Central memory CD8-positive, alpha-beta T cell (primary cell): ENCODE results near the gene ISG15.

Experiments
- ATAC-seq: fragments of 150-1000 bp; cut with Tn5 transposase; replicated peaks from 2 replicates; pipeline ENCODE4 v1.10.0; 2022; ENCODE audit warnings: mild to moderate bottlenecking, moderate FRiP score, moderate number of reproducible peaks; ENCODE audit not compliant: poor library complexity, severe bottlenecking; ENCODE audit errors: extremely low read depth
- DNase-seq, 2 donors: peaks; one replicate each; pipeline ENCODE4 v3.0.0; 2021; ENCODE audit warnings: low spot score in 2 of 2
- H3K27ac Mint-ChIP-seq: one replicate; pipeline ENCODE4 v1.8.0; 2022; ENCODE audit warnings: low read depth, mild to moderate bottlenecking, moderate library complexity, mixed read lengths
- H3K27me3 Mint-ChIP-seq: one replicate; pipeline ENCODE4 v1.8.0; 2022; ENCODE audit warnings: mixed read lengths
- H3K36me3 Mint-ChIP-seq: one replicate; pipeline ENCODE4 v1.8.0; 2022; ENCODE audit warnings: mild to moderate bottlenecking, moderate library complexity, mixed read lengths; ENCODE audit not compliant: insufficient read depth
- H3K4me1 Mint-ChIP-seq: one replicate; pipeline ENCODE4 v1.8.0; 2022; ENCODE audit warnings: mixed read lengths
- H3K4me3 Mint-ChIP-seq: one replicate; pipeline ENCODE4 v1.8.0; 2022; ENCODE audit warnings: mild to moderate bottlenecking, moderate library complexity, mixed read lengths
- H3K9me3 Mint-ChIP-seq: one replicate; pipeline ENCODE4 v1.8.0; 2022; ENCODE audit warnings: mixed read lengths

The ISG15 gene

GRCh38 chr1:1013105-1013921, at the start of gene ISG15:
ISG15 (plus strand) TSS chr1:1013497; CDS start chr1:1013574, 77 bp downstream.
- Mint-ChIP-seq H3K27ac (peak within 1 kb of the TSS; percentile 99), H3K36me3 (peaks cover 12% of the 10 kb centered on the region), H3K27me3 (peaks cover 9% of the 10 kb centered on the region), H3K9me3 (no peaks in the 10 kb centered on the region), H3K4me3 (peak within 1 kb of the TSS; percentile 98), H3K4me1 (peaks cover 27% of the 10 kb centered on the region)
- DNase-seq: peak; percentile 77 to 86
- ATAC-seq: peak; percentile 97

DNA sequence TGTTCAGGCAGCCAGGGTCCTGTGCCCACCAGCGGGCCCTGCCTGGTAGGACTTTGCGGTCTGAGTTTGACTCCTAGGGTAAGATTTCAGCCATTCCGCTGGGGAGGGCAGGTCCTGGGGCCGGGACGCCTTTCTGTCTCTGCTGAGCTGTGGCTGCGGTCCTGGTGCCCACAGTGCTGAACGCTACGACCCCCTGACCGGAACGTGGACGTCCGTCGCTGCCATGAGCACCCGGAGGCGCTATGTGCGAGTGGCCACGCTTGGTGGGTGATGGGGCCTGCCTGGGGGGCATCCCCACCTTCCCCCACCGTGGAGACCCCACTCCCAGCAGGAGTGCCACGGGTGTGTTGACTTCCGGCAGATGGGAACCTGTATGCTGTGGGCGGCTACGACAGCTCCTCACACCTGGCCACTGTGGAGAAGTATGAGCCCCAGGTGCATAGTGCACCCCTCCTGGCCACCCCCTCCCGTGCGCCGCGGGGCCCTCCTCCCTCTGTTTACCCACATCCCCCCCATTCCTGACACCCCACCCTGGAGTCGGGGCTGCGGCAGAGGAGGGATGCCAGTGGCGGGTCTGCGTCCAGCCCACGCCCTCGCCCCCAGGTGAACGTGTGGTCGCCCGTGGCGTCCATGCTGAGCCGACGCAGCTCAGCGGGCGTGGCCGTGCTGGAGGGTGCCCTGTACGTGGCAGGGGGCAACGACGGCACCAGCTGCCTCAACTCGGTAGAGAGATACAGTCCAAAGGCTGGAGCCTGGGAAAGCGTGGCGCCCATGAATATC, 49.4 kb upstream of the ISG15 start:
- no peak for ATAC-seq
- Mint-ChIP-seq H3K27me3 (no peaks in the 10 kb centered on the region), H3K36me3 (peaks cover 11% of the 10 kb centered on the region), H3K27ac (no peak overlapping the region), H3K4me1 (no peaks in the 10 kb centered on the region), H3K4me3 (no peak overlapping the region), H3K9me3 (no peaks in the 10 kb centered on the region)
- DNase-seq: no peak

- H3K9me3 Mint-ChIP-seq: no peaks in the 10 kb centered on the region
- peaks cover 7% of the 10 kb centered on the region for H3K36me3 Mint-ChIP-seq
- H3K4me3 Mint-ChIP-seq: peak overlapping the region; percentile 40
- ATAC-seq (no peak), DNase-seq (no peak)
- no peak overlapping the region for H3K27ac Mint-ChIP-seq
- H3K4me1 Mint-ChIP-seq: no peaks in the 10 kb centered on the region
- H3K27me3 Mint-ChIP-seq: no peaks in the 10 kb centered on the region
Observed at GRCh38 chr1:964691-965525, 48.4 kb upstream of the ISG15 start.

GRCh38 chr1:965526-966134, 47.7 kb upstream of the ISG15 start:
- no peaks in the 10 kb centered on the region for H3K27me3 Mint-ChIP-seq
- ATAC-seq (no peak), DNase-seq (no peak)
- H3K4me1 Mint-ChIP-seq: no peaks in the 10 kb centered on the region
- peaks cover 7% of the 10 kb centered on the region for H3K36me3 Mint-ChIP-seq
- no peak overlapping the region for H3K27ac Mint-ChIP-seq
- H3K4me3 Mint-ChIP-seq: peak overlapping the region; percentile 40
- no peaks in the 10 kb centered on the region for H3K9me3 Mint-ChIP-seq

GRCh38 chr1:966135-966703, 47.1 kb upstream of the ISG15 start, which contains the start of gene PLEKHN1:
PLEKHN1 (plus strand) TSS chr1:966482; CDS start chr1:966532, 50 bp downstream.
- Mint-ChIP-seq H3K27me3 (no peaks in the 10 kb centered on the region), H3K27ac (peak within 1 kb of the TSS; percentile 22), H3K4me1 (no peaks in the 10 kb centered on the region), H3K9me3 (no peaks in the 10 kb centered on the region), H3K4me3 (peak within 1 kb of the TSS; percentile 76), H3K36me3 (peaks cover 7% of the 10 kb centered on the region)
- ATAC-seq: no peak
- DNase-seq: no peak

DNA sequence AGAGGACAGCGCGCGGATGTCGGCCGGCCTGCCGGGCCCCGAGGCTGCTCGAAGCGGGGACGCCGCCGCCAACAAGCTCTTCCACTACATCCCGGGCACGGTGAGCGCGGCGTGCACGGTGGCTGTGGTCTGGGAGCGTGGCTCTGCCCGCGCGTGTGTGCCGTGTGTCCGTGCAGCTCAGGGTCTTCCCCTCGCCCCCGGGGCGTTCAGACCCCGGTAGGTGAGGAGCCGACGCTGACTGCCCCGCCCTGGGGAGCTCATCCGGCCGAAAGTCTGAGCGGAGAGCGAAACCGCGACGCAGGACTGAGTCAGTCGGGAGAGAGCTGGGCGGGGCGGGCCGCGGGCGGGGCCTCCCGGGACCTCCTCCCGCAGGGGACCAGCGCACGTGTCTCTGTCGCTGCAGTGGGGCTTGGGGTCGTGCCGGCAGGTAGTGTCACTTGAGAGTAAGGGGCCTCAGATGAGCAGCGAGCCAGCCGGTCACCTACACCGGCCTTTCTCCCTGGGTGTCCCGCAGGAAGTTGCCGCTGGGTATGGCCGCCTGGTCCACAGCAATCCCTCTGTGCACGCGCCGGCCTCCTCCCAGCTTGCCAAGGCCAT, 46.5 kb upstream of the ISG15 start:
- Mint-ChIP-seq H3K36me3 (peaks cover 5% of the 10 kb centered on the region), H3K4me1 (no peaks in the 10 kb centered on the region), H3K27me3 (no peaks in the 10 kb centered on the region), H3K9me3 (no peaks in the 10 kb centered on the region), H3K27ac (peak overlapping the region; percentile 22), H3K4me3 (peak overlapping the region; percentile 76)
- ATAC-seq (peak; percentile 87), DNase-seq (peak in 1 of 2 donors; percentile 41)

DNA sequence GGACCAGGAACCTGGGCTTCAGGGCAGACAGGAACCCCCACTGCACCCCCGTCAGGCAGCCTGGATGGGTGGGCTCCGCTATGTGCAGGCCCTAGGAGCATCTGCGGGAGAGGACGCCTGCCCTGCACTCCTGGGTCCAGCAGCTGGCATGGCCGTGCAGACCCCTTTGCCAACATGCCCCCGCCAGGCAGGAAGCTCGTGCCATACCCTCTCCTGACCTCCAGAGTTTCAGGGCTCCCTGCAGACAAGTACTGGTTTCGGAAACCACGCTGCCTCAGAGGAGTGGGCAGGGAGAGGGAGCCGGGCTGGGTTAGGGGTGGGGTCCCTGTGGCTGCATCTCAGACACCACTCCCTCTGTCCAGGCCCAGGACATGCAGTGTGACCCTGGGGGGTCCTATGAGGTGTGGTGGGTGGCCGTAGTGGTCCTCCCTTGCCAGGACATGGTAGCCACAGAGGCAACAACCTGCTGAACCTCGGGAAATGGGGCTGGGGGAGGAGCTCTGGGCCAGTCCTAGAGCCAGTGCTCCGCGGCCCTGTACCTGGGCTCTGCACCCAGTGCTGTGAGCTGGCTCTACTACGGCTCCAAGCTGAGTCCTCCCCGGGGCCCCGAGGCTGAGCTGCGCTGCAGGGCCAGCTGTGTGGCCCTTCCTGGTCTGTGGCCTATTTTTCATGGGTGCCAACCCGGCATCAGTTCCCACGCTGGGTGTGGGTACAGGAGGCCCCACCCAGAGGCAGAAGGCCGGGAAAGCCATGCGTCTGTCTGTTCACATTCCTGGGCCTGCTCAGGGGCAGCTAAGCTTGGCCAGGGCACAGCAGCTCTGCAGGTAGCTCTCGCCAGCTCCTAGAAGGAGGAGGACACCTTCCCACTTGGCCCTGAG, 45.6 kb upstream of the ISG15 start:
- DNase-seq: no peak
- no peaks in the 10 kb centered on the region for H3K27me3 Mint-ChIP-seq
- no peaks in the 10 kb centered on the region for H3K4me1 Mint-ChIP-seq
- H3K27ac Mint-ChIP-seq: no peak overlapping the region
- no peak overlapping the region for H3K4me3 Mint-ChIP-seq
- no peaks in the 10 kb centered on the region for H3K9me3 Mint-ChIP-seq
- peaks cover 5% of the 10 kb centered on the region for H3K36me3 Mint-ChIP-seq
- no peak for ATAC-seq

- DNase-seq (no peak), ATAC-seq (no peak)
- H3K4me1 Mint-ChIP-seq: no peaks in the 10 kb centered on the region
- H3K36me3 Mint-ChIP-seq: no peaks in the 10 kb centered on the region
- no peaks in the 10 kb centered on the region for H3K9me3 Mint-ChIP-seq
- no peak overlapping the region for H3K27ac Mint-ChIP-seq
- no peaks in the 10 kb centered on the region for H3K27me3 Mint-ChIP-seq
- no peak overlapping the region for H3K4me3 Mint-ChIP-seq
Observed at GRCh38 chr1:969260-969855, 43.9 kb upstream of the ISG15 start.

DNA sequence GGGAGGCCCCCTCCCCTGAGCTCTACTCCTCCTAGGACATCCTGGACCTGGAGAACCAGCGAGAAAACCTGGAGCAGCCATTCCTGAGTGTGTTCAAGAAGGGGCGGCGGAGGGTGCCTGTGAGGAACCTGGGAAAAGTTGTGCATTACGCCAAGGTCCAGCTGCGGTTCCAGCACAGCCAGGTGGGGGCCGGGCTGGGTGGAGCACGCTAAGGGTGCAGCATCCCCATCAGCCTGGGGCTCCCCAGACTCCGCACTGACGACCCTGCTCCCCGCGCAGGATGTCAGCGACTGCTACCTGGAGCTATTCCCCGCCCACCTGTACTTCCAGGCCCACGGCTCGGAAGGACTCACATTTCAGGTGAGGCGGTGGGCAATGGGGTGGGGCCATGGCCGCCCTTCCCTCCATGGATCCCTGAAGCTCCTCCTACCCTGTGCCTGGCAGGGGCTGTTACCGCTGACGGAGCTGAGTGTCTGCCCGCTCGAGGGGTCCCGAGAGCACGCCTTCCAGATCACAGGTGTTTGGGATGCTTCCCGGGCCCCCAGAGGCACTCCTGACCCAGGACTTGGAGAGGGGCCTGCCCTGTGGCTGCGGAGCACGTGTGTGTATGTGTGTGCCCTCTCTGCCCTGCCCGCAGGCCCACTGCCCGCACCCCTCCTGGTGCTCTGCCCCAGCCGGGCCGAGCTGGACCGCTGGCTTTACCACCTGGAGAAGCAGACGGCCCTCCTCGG, 42.9 kb upstream of the ISG15 start:
- Mint-ChIP-seq H3K27ac (no peak overlapping the region), H3K4me1 (no peaks in the 10 kb centered on the region), H3K36me3 (no peaks in the 10 kb centered on the region), H3K27me3 (peaks cover 10% of the 10 kb centered on the region), H3K9me3 (no peaks in the 10 kb centered on the region), H3K4me3 (no peak overlapping the region)
- DNase-seq (no peak), ATAC-seq (no peak)

- DNase-seq (no peak), ATAC-seq (no peak)
- peaks cover 2% of the 10 kb centered on the region for H3K36me3 Mint-ChIP-seq
- H3K27me3 Mint-ChIP-seq: peaks cover 17% of the 10 kb centered on the region
- no peak overlapping the region for H3K27ac Mint-ChIP-seq
- no peak overlapping the region for H3K4me3 Mint-ChIP-seq
- H3K4me1 Mint-ChIP-seq: peaks cover 5% of the 10 kb centered on the region
- H3K9me3 Mint-ChIP-seq: no peaks in the 10 kb centered on the region
Observed at GRCh38 chr1:970973-971730, 42.1 kb upstream of the ISG15 start.
